Ascending aorta (tissue), 2 donors: ENCODE measurements around the gene LHFPL2. TPM values are rescaled to one million over a fixed set of nuclear protein-coding genes. Genes with fewer than 3 reads are reported as not detected.

ENCODE experiments used
- DNase-seq, 2 donors: peaks; one replicate each; pipeline ENCODE4 v3.0.0-alpha.2; 2019; ENCODE audit warnings: low spot score in 2 of 2
- H3K27ac ChIP-seq, 2 donors: fragments of 200-600 bp; sonication (generic); one replicate each; pipeline ENCODE4 v1.5.1; 2016 to 2017; ENCODE audit warnings: mild to moderate bottlenecking in 1 of 2
- H3K27me3 ChIP-seq: fragments of 200-600 bp; sonication (generic); one replicate; pipeline ENCODE4 v1.5.1; 2017
- H3K36me3 ChIP-seq, 2 donors: fragments of 200-600 bp; sonication (generic); one replicate each; pipeline ENCODE4 v1.5.1; 2016
- H3K4me1 ChIP-seq, 2 donors: fragments of 200-600 bp; sonication (generic); one replicate each; pipeline ENCODE4 v1.5.1; 2016 to 2017; ENCODE audit warnings: mild to moderate bottlenecking in 1 of 2
- H3K4me3 ChIP-seq, 2 donors: fragments of 200-600 bp; sonication (generic); one replicate each; pipeline ENCODE4 v1.5.1; 2016 to 2017; ENCODE audit warnings: mild to moderate bottlenecking in 1 of 2
- H3K9me3 ChIP-seq, 2 donors: fragments of 200-600 bp; sonication (generic); one replicate each; pipeline ENCODE4 v1.5.1; 2016
- CTCF ChIP-seq, 3 experiments: fragments of 200-600 bp in 2 of 3; fragments of 450-650 bp in 1 of 3; sonication (generic) in 2 of 3; IDR thresholded peaks; one replicate each; pipeline ENCODE4 v1.5.1; 2016 to 2019; ENCODE audit warnings: antibody characterized with exemption in 3 of 3, mild to moderate bottlenecking in 1 of 3, moderate library complexity in 1 of 3
- intact Hi-C: fragments of 100-400 bp; cut with DNase I; formaldehyde crosslinking; loops from one replicate; pipeline ENCODE4 v1.15.1; 2023
- total RNA-seq: library from RNA; depleted of rRNA; stranded (reverse); fragments of >200 nt; gene quantifications from one replicate; pipeline ENCODE4 v1.1.0, GENCODE V29; 2016

Gene LHFPL2
- total RNA-seq, 1 donor from 2014 or later: 9.7 TPM

GRCh38 chr5:78649861-78650496 is 1.4 kb upstream of the LHFPL2 start:
- no peak for DNase-seq
- intact Hi-C loops: loop anchor here (2.0 to 10.0 kb wide), 7 partner anchors 55 to 355 kb away; partner anchors contain the start of genes AP3B1 and ARSB
- no peak for TF ChIP-seq CTCF (IDR thresholded peaks at IDR 0.05)
- peaks cover 4 to 35% of the 10 kb centered on the region in 2 donors for H3K4me1 ChIP-seq
- H3K27ac ChIP-seq: peak overlapping the region; percentile 98 to 99
- H3K36me3 ChIP-seq: no peaks in the 10 kb centered on the region
- no peaks in the 10 kb centered on the region for H3K27me3 ChIP-seq
- peak overlapping the region in 1 of 2 donors; percentile 76 for H3K4me3 ChIP-seq
- H3K9me3 ChIP-seq: no peaks in the 10 kb centered on the region

GRCh38 chr5:78649211-78649695 is 681 bp upstream of the LHFPL2 start:
- no peak for DNase-seq
- H3K9me3 ChIP-seq: no peaks in the 10 kb centered on the region
- peak overlapping the region; percentile 76 to 94 for H3K4me3 ChIP-seq
- no peak for TF ChIP-seq CTCF (IDR thresholded peaks at IDR 0.05)
- peak overlapping the region; percentile 98 to 99 for H3K27ac ChIP-seq
- H3K4me1 ChIP-seq: peaks cover 4 to 37% of the 10 kb centered on the region in 2 donors
- intact Hi-C loops: loop anchor here (2.0 to 10.0 kb wide), 7 partner anchors 54 to 354 kb away; partner anchors contain the start of genes AP3B1 and ARSB
- no peaks in the 10 kb centered on the region for H3K27me3 ChIP-seq
- H3K36me3 ChIP-seq: no peaks in the 10 kb centered on the region

- Histone ChIP-seq H3K4me1 (peaks cover 0 to 30% of the 10 kb centered on the region in 2 donors), H3K9me3 (no peaks in the 10 kb centered on the region), H3K27ac (peak overlapping the region; percentile 98 to 99), H3K4me3 (peak overlapping the region; percentile 76 to 94), H3K27me3 (no peaks in the 10 kb centered on the region), H3K36me3 (no peaks in the 10 kb centered on the region)
- no peak for TF ChIP-seq CTCF (IDR thresholded peaks at IDR 0.05)
- intact Hi-C loops: loop anchor here (1.0 to 10.0 kb wide), 8 partner anchors 10 to 353 kb away; partner anchors contain the start of genes AP3B1 and ARSB
- DNase-seq: peak in 1 of 2 donors; percentile 81
These were observed 674 bp downstream of the LHFPL2 start for GRCh38 chr5:78647838-78648358.

GRCh38 chr5:78647351-78647818 is 1.2 kb downstream of the LHFPL2 start:
- Histone ChIP-seq H3K36me3 (no peaks in the 10 kb centered on the region), H3K4me1 (peaks cover 0 to 28% of the 10 kb centered on the region in 2 donors), H3K27ac (peak overlapping the region; percentile 98 to 99), H3K27me3 (no peaks in the 10 kb centered on the region), H3K9me3 (no peaks in the 10 kb centered on the region), H3K4me3 (peak overlapping the region; percentile 76 to 94)
- DNase-seq: peak in 1 of 2 donors; percentile 68
- intact Hi-C loops: loop anchor here (5.0 to 10.0 kb wide), 4 partner anchors 120 to 353 kb away; partner anchors contain the start of genes AP3B1 and ARSB
- TF ChIP-seq CTCF (IDR thresholded peaks at IDR 0.05): no peak

- peaks cover 0 to 35% of the 10 kb centered on the region in 2 donors for H3K4me1 ChIP-seq
- no peak overlapping the region for H3K4me3 ChIP-seq
- no peak overlapping the region for H3K27ac ChIP-seq
- no peaks in the 10 kb centered on the region for H3K36me3 ChIP-seq
- DNase-seq: no peak
- no peak for TF ChIP-seq CTCF (IDR thresholded peaks at IDR 0.05)
- H3K9me3 ChIP-seq: no peaks in the 10 kb centered on the region
- intact Hi-C loops: loop anchor here (5.0 to 10.0 kb wide), 4 partner anchors 118 to 350 kb away; partner anchors contain the start of genes AP3B1 and ARSB
- no peaks in the 10 kb centered on the region for H3K27me3 ChIP-seq
These were observed 3.8 kb downstream of the LHFPL2 start for GRCh38 chr5:78644741-78645300.
